HG03354 (cell line): ENCODE results near the gene WDR20.

Experiments
- ATAC-seq: cut with Tn5 transposase; IDR thresholded peaks from one replicate; pipeline ENCODE4 v1.9.1; 2021; ENCODE audit warnings: mild to moderate bottlenecking; ENCODE audit not compliant: unreplicated experiment, poor library complexity, severe bottlenecking

WDR20 gene

DNA sequence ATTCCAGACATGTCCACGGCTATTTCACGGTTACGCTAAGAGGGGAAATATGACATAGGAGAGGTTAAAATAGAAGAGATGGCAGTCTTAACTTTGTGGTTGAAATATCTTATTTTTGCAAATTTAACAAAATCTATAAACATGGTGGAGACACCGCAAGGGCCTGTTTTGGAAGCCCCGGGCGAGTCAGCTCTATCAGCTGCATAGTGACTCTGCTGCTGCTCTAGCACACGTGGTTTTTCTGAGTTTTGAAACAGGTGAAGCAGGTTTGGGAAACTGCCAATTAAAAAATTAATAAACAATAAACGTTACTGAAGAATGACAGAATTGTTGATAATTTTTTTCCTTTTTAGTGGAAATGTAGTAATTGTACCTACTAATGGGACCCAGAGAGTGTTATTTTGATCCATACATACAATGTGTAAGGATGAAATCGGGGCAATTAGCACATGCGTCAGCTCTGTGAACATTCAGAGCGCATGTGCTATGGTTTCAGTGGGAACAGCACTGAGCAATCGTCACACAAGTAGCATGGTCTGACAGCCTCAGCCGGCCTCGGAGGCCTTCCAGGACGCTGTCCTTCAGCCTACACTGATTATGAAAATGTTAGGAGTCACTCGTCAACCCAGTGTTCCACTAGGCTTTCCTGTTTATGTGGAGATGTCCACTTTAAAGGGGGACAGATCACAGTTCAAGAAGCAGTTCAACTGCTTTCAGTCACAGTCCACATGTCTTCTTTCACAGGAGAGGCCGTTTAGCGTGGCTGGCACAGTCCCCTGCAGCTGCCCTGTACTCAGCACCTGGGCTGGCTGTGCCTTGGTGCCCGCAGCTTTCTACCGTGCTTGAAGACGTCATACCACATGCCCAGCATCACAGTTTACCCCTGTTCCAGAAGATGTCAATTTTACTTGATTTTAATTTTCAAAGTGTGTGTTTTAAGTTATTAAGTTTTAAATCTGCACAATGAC, 113.4 kb downstream of the WDR20 start:
- ATAC-seq, result no peak

DNA sequence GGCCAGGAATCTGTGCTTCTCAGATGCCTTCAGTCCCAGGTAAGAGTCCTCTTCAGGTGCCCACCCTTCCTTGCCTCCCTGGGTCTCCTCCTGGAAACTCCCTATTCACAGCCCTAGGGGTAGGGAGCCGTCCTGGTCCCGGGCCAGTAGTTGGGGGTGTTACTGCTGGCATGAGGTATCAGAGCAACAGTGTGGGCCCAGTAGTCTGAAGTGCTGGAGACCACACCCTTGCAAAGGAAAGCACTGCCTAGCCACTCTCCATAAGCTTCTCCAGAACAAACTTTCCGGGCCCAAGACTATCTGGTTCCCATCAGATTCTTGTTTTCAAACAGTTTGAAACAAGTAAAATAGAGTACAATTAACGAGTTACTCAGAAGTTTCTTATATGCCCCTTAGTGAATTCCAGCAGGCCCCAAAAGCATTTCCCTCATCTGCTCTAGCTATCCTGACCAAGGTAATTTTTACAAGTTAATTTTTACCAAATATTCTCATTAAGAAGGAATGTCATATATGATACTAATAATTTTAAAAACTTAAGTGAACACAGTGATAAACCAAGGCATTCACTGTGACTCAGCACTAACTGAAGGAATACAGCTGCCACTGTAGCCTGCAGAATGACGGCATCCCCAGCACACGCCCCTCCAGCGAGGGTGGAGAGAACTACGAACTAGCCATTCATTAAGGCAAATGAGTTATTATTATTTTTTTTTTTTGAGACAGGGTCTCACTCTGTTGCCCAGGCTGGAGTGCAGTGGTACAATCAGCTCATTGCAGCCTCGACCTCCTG, 115.9 kb downstream of the WDR20 start:
- ATAC-seq, result no peak

DNA sequence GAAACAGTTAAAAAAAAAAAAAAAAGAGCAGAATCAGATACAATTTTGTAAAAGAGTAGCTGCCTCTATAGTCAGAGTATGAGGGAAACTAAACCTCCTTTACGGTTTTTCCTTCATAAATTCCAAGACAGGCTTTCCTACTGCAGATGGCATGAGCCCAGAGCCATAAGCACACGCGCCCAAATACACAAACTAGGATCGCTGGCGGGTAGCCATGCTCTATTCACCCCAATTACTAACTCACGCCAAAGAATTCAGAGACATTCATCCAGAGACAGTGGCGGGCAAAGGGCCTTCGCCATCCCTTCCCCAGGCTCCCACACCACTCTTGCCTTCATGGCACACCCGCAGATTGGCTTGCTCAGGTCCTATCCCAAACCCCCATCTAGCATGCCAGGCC, 117.0 kb downstream of the WDR20 start:
- ATAC-seq, result no peak

DNA sequence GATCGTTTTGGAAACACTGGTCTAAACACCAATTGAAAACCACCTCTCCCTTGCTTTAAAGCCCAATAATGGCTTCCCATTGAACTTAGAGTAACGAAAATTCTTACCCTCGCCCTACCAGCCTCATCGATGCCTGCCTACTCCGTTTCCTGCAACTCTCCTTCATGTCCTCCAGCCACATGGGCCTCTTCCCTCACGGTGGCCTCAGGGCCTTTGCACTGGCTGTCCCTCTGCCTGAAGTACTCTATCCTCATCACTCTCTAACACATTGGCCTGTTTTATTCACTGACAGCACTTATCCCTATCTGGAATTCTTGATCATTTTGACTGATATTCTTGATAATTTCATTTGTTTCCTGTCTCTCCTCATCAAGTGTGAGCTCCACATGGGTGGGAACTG, 118.4 kb downstream of the WDR20 start:
- no peak for ATAC-seq
